Peyer's patch (tissue), 4 donors: Measurements from ENCODE around the gene CACNA2D2. TPM values are rescaled to one million over a fixed set of nuclear protein-coding genes. Genes with fewer than 3 reads are reported as not detected.

Source experiments
- DNase-seq, 3 donors: peaks; one replicate each; pipeline ENCODE4 v3.0.0-alpha.2; 2017 to 2019
- H3K27ac ChIP-seq, 4 donors: fragments of 200-600 bp; sonication (generic); one replicate each; pipeline ENCODE4 v1.5.1; 2016 to 2019
- H3K27me3 ChIP-seq, 2 donors: fragments of 200-600 bp; sonication (generic); one replicate each; pipeline ENCODE4 v1.5.1; 2019
- H3K36me3 ChIP-seq, 3 donors: fragments of 200-600 bp; sonication (generic); one replicate each; pipeline ENCODE4 v1.5.1; 2016 to 2019
- H3K4me1 ChIP-seq, 4 donors: fragments of 200-600 bp; sonication (generic); one replicate each; pipeline ENCODE4 v1.5.1; 2016 to 2019
- H3K4me3 ChIP-seq, 4 donors: fragments of 200-600 bp; sonication (generic); 1 replicate in 3 of 4; 2 replicates in 1 of 4; pipeline ENCODE4 v1.5.1; 2016 to 2019; ENCODE audit warnings: mild to moderate bottlenecking in 1 of 4
- H3K9me3 ChIP-seq, 4 donors: fragments of 200-600 bp; sonication (generic); one replicate each; pipeline ENCODE4 v1.5.1; 2016 to 2019; ENCODE audit warnings: mild to moderate bottlenecking in 1 of 4
- POLR2A ChIP-seq, 2 donors: fragments of 450-650 bp; IDR thresholded peaks; one replicate each; pipeline ENCODE4 v1.5.1; 2017; ENCODE audit warnings: antibody characterized with exemption in 2 of 2, mild to moderate bottlenecking in 2 of 2, moderate library complexity in 2 of 2
- total RNA-seq, 4 donors: library from RNA; depleted of rRNA; stranded (reverse); fragments of >200 nt; gene quantifications; one replicate each; pipeline ENCODE4 v1.1.0, GENCODE V29; 2016
- TF ChIP-seq, protein P1 (sequence below), 6 experiments: fragments of 450-650 bp in 4 of 6; fragments of 200-600 bp in 2 of 6; sonication (generic) in 1 of 6; IDR thresholded peaks; one replicate each; pipeline ENCODE4 v1.5.1; 2017 to 2019; ENCODE audit warnings: antibody characterized with exemption in 6 of 6, mild to moderate bottlenecking in 3 of 6, moderate library complexity in 1 of 6

Gene CACNA2D2
- total RNA-seq, 4 donors from 2014 or later, result 0.88 to 5.8 (median 1.2) TPM

GRCh38 chr3:50354850-50355249 is 148.6 kb downstream of the CACNA2D2 start:
- peaks cover 3 to 53% (median 36%) of the 10 kb centered on the region in 4 donors for H3K4me1 ChIP-seq
- TF ChIP-seq, protein P1, sequence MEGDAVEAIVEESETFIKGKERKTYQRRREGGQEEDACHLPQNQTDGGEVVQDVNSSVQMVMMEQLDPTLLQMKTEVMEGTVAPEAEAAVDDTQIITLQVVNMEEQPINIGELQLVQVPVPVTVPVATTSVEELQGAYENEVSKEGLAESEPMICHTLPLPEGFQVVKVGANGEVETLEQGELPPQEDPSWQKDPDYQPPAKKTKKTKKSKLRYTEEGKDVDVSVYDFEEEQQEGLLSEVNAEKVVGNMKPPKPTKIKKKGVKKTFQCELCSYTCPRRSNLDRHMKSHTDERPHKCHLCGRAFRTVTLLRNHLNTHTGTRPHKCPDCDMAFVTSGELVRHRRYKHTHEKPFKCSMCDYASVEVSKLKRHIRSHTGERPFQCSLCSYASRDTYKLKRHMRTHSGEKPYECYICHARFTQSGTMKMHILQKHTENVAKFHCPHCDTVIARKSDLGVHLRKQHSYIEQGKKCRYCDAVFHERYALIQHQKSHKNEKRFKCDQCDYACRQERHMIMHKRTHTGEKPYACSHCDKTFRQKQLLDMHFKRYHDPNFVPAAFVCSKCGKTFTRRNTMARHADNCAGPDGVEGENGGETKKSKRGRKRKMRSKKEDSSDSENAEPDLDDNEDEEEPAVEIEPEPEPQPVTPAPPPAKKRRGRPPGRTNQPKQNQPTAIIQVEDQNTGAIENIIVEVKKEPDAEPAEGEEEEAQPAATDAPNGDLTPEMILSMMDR (IDR thresholded peaks at IDR 0.05), result no peak
- TF ChIP-seq POLR2A (IDR thresholded peaks at IDR 0.05), result no peak

DNA sequence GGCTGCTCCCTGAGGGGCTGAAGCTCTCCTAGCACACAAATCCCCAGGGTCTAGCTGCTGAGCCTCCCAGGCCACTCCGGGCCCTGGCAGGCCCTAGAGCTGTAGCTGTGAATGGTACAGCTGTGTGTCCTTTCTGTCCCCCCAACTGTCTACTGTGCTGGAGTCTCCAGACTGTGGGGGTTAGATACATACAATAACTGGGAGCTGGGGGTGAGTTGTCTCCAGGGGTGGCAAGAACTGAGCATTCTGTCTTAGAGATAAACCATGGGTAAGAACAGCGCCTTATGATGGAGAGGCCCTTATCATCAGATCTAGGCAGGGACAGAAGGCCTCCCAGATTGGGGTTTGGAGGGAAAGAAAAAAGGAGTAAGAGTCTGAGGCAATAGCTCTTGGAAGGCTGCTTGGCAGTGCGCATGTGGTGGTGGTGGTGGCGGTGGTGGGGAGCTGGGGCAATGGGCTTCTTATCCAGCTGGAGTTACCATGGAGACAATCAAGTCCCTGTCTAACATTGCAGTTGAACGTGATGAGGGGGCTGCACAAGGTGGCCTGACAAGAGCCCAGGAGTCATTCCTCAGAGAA is 149.2 kb downstream of the CACNA2D2 start:
- Histone ChIP-seq H3K27ac (no peak overlapping the region), H3K4me3 (no peak overlapping the region), H3K36me3 (peaks cover 0 to 34% (median 0%) of the 10 kb centered on the region in 3 donors), H3K27me3 (no peaks in the 10 kb centered on the region), H3K4me1 (peaks cover 3 to 59% (median 40%) of the 10 kb centered on the region in 4 donors), H3K9me3 (no peaks in the 10 kb centered on the region)
- DNase-seq, result no peak
- no peak for TF ChIP-seq POLR2A (IDR thresholded peaks at IDR 0.05)

More at GRCh38 chr3:50354850-50355249, 148.6 kb downstream of the CACNA2D2 start:
- peaks cover 0 to 34% (median 0%) of the 10 kb centered on the region in 3 donors for H3K36me3 ChIP-seq
- no peak for DNase-seq
- H3K27me3 ChIP-seq, result no peaks in the 10 kb centered on the region
- no peaks in the 10 kb centered on the region for H3K9me3 ChIP-seq
- H3K27ac ChIP-seq, result no peak overlapping the region
- no peak overlapping the region for H3K4me3 ChIP-seq

DNA sequence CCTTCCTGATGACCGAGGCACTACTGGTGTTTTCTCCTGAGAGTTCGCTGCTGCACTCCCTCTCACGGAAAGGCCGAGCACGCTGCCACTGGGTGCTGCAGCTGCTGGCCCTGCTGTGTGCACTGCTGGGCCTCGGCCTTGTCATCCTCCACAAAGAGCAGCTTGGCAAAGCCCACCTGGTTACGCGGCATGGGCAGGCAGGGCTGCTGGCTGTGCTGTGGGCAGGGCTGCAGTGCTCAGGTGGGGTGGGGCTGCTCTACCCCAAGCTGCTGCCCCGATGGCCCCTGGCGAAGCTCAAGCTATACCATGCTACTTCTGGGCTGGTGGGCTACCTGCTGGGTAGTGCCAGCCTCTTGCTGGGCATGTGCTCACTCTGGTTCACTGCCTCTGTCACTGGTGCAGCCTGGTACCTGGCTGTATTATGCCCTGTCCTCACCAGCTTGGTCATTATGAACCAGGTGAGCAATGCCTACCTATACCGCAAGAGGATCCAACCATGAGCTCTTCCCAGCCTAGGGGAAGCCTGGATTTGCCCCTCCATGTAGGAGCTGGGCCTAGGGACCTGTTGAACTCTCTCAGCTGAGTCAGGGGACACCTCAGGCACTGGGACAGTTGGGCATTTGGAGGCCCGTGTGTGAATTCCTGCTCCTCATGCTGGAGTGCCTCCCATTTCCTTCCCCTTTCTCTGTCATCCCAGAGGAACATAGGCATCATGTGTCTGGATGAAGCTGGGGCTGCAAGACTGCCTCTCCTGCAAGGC is 150.0 kb downstream of the CACNA2D2 start:
- H3K4me1 ChIP-seq, result peaks cover 3 to 61% (median 36%) of the 10 kb centered on the region in 4 donors
- no peak for DNase-seq
- no peaks in the 10 kb centered on the region for H3K9me3 ChIP-seq
- TF ChIP-seq POLR2A (IDR thresholded peaks at IDR 0.05), result no peak
- TF ChIP-seq, protein P1 (IDR thresholded peaks at IDR 0.05), result no peak
- peaks cover 0 to 41% (median 0%) of the 10 kb centered on the region in 3 donors for H3K36me3 ChIP-seq
- no peak overlapping the region for H3K4me3 ChIP-seq
- no peaks in the 10 kb centered on the region for H3K27me3 ChIP-seq
- H3K27ac ChIP-seq, result no peak overlapping the region

GRCh38 chr3:50352781-50353180 is 150.7 kb downstream of the CACNA2D2 start:
- H3K36me3 ChIP-seq, result peaks cover 0 to 47% (median 0%) of the 10 kb centered on the region in 3 donors
- no peak overlapping the region for H3K4me3 ChIP-seq
- no peak for DNase-seq
- peaks cover 3 to 54% (median 30%) of the 10 kb centered on the region in 4 donors for H3K4me1 ChIP-seq
- H3K27me3 ChIP-seq, result no peaks in the 10 kb centered on the region
- no peak for TF ChIP-seq POLR2A (IDR thresholded peaks at IDR 0.05)
- TF ChIP-seq, protein P1 (IDR thresholded peaks at IDR 0.05), result peak in 3 of 6 experiments; percentile 25 to 36 (median 25)
- H3K27ac ChIP-seq, result no peak overlapping the region
- H3K9me3 ChIP-seq, result no peaks in the 10 kb centered on the region

GRCh38 chr3:50351323-50351697 is 152.1 kb downstream of the CACNA2D2 start:
- no peaks in the 10 kb centered on the region for H3K9me3 ChIP-seq
- no peaks in the 10 kb centered on the region for H3K27me3 ChIP-seq
- peak overlapping the region; percentile 91 to 95 (median 92) for H3K27ac ChIP-seq
- peak overlapping the region; percentile 71 to 74 (median 72) for H3K4me3 ChIP-seq
- no peak for DNase-seq
- TF ChIP-seq, protein P1 (IDR thresholded peaks at IDR 0.05), result no peak
- no peak for TF ChIP-seq POLR2A (IDR thresholded peaks at IDR 0.05)
- H3K36me3 ChIP-seq, result peaks cover 0 to 50% (median 0%) of the 10 kb centered on the region in 3 donors
- H3K4me1 ChIP-seq, result peaks cover 3 to 41% (median 18%) of the 10 kb centered on the region in 4 donors
